Suprapubic skin (tissue), 4 donors: ENCODE measurements around the gene GALNT12. TPM values are rescaled to one million over a fixed set of nuclear protein-coding genes. Genes with fewer than 3 reads are reported as not detected.

Source experiments
- DNase-seq, 2 donors: peaks; one replicate each; pipeline ENCODE4 v3.0.0-alpha.2; 2019; ENCODE audit warnings: low spot score in 2 of 2
- H3K27ac ChIP-seq: fragments of 200-600 bp; sonication (generic); one replicate; pipeline ENCODE4 v1.5.1; 2019
- H3K27me3 ChIP-seq: fragments of 200-600 bp; sonication (generic); one replicate; pipeline ENCODE4 v1.5.1; 2019
- H3K36me3 ChIP-seq: fragments of 200-600 bp; sonication (generic); one replicate; pipeline ENCODE4 v1.5.1; 2019
- H3K4me1 ChIP-seq: fragments of 200-600 bp; sonication (generic); one replicate; pipeline ENCODE4 v1.5.1; 2019
- H3K4me3 ChIP-seq: fragments of 200-600 bp; sonication (generic); one replicate; pipeline ENCODE4 v1.5.1; 2019; ENCODE audit warnings: mild to moderate bottlenecking
- H3K9me3 ChIP-seq: fragments of 200-600 bp; sonication (generic); one replicate; pipeline ENCODE4 v1.5.1; 2019
- CTCF ChIP-seq, 2 donors: fragments of 200-600 bp in 1 of 2; fragments of 450-650 bp in 1 of 2; sonication (generic) in 1 of 2; IDR thresholded peaks; one replicate each; pipeline ENCODE4 v1.5.1; 2016 to 2019; ENCODE audit warnings: antibody characterized with exemption in 2 of 2, mild to moderate bottlenecking in 1 of 2, moderate library complexity in 1 of 2
- EP300 ChIP-seq: sonication (generic); formaldehyde crosslinking; IDR thresholded peaks from one replicate; pipeline ENCODE4 v1.6.1; 2017; ENCODE audit warnings: antibody characterized with exemption
- POLR2A ChIP-seq, 2 donors: fragments of 450-650 bp; IDR thresholded peaks; one replicate each; pipeline ENCODE4 v1.6.1; 2017; ENCODE audit warnings: antibody characterized with exemption in 2 of 2, mild to moderate bottlenecking in 2 of 2, moderate library complexity in 2 of 2
- POLR2AphosphoS5 ChIP-seq, 3 donors: sonication (generic); formaldehyde crosslinking; IDR thresholded peaks; one replicate each; pipeline ENCODE4 v1.6.1; 2017; ENCODE audit warnings: antibody characterized with exemption in 3 of 3
- WGBS: methylation state at CpG from one replicate; pipeline ENCODE4 v1.1.5; 2018; 5-methylcytosine and 5-hydroxymethylcytosine counted together
- total RNA-seq, 4 donors: library from RNA; depleted of rRNA; stranded (reverse); fragments of >200 nt; gene quantifications; one replicate each; pipeline ENCODE4 v1.1.0, GENCODE V29; 2016

The GALNT12 gene
- total RNA-seq, 4 donors from 2014 or later: 1.4 to 8.0 (median 5.5) TPM

GRCh38 chr9:98778251-98778650 lies 29.2 kb upstream of the GALNT12 start:
- H3K27ac ChIP-seq: no peak overlapping the region
- no peaks in the 10 kb centered on the region for H3K9me3 ChIP-seq
- H3K27me3 ChIP-seq: no peaks in the 10 kb centered on the region
- peaks cover 11% of the 10 kb centered on the region for H3K4me1 ChIP-seq
- H3K36me3 ChIP-seq: peaks cover 22% of the 10 kb centered on the region
- TF ChIP-seq CTCF (IDR thresholded peaks at IDR 0.05): no peak
- TF ChIP-seq POLR2A (IDR thresholded peaks at IDR 0.05): no peak
- no peak for TF ChIP-seq POLR2AphosphoS5 (IDR thresholded peaks at IDR 0.05)
- no peak for TF ChIP-seq EP300
- WGBS: 98% methylated on average over 8 of the region's 8 CpGs
- no peak for DNase-seq
- H3K4me3 ChIP-seq: no peak overlapping the region

DNA sequence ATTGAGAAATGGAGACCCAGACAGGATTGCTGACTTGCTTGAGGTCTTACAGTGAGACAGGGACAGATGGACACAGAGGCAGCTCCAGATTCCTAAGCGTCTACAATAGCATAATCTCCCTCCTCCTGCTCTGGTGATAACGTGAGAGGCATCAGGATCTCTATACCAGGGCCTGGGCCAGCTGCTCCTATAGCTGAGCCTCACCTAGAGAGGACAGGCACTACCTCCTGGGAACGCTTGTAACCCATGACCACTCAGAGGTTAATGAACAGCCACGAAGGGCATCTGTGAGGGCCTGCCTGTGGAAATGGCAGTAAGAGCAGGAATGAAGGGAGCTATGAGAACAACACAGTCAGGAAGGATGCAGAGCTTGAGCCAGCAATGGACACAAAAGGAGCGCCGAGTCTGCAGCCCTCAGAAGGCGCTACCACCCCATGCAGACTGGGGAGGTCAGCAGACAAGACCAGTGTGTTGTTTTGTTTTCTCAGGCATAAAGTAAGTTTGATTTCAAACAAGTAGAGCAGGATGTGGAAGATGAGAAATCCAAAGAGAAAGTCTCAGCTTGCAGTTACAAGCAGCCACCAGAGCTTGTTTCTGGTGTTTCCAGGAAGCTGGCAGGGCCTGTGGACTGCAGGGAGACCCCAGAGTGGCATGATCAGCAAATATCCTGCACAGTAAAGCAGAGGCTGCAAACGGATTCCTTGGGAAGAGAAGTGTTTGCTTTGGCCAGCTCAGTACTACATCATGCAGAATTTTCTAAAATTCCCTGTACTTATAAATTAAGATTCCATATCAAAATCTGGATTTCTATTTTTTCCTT lies 28.5 kb upstream of the GALNT12 start:
- H3K4me3 ChIP-seq: no peak overlapping the region
- no peak overlapping the region for H3K27ac ChIP-seq
- H3K36me3 ChIP-seq: peaks cover 15% of the 10 kb centered on the region
- no peaks in the 10 kb centered on the region for H3K27me3 ChIP-seq
- no peak for DNase-seq
- no peak for TF ChIP-seq POLR2AphosphoS5 (IDR thresholded peaks at IDR 0.05)
- TF ChIP-seq POLR2A (IDR thresholded peaks at IDR 0.05): no peak
- TF ChIP-seq CTCF (IDR thresholded peaks at IDR 0.05): no peak
- 86% methylated on average over 8 of the region's 8 CpGs for WGBS
- peaks cover 11% of the 10 kb centered on the region for H3K4me1 ChIP-seq
- no peaks in the 10 kb centered on the region for H3K9me3 ChIP-seq

- Histone ChIP-seq H3K27ac (no peak overlapping the region), H3K4me1 (peaks cover 13% of the 10 kb centered on the region), H3K9me3 (no peaks in the 10 kb centered on the region), H3K4me3 (no peak overlapping the region), H3K27me3 (no peaks in the 10 kb centered on the region), H3K36me3 (peaks cover 11% of the 10 kb centered on the region)
- no peak for DNase-seq
- TF ChIP-seq POLR2A (IDR thresholded peaks at IDR 0.05) (no peak), POLR2AphosphoS5 (IDR thresholded peaks at IDR 0.05) (no peak), EP300 (no peak), CTCF (IDR thresholded peaks at IDR 0.05) (no peak)
- 95% methylated on average over 5 of the region's 11 CpGs for WGBS
These were observed 27.3 kb upstream of the GALNT12 start for GRCh38 chr9:98780059-98780749.

DNA sequence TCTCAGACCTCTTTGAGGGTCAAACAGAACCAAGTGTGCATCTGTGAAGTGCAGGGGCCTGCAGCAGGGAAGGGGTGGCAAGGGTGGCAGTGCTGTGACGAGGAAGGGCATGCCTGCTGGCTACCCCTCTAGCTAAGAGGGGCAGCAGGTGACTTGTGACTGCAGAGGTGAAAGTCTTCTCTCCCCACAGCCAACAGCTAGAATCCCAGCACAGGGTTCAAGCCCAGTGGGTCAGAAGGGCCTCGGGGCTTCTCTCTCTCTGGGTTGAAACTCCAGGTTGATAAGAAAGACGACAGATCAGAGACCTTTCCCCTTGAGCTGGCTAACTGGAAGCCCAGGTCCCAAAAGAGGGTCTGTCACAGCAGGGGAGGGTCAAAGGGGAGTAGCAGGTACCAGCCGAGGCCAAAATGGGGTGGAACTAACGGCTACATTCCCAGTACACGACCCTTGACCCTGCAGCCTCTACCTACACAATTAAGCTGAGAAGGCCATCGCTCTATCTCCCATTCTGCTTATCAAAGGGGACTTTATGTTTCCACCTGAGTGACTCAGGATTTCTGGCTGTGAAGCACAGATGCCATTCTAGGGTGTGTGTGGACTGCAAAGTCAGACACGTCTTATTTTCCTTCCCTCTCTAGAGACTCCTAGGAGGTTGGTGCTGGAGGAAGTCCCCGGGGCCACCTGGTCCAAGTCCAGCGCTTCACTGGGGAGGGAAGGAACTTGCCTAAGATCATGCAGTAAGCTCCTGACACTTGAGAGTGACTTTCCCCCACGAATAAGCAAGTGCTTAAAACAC lies 25.7 kb upstream of the GALNT12 start:
- peaks cover 17% of the 10 kb centered on the region for H3K4me1 ChIP-seq
- H3K9me3 ChIP-seq: no peaks in the 10 kb centered on the region
- no peak overlapping the region for H3K27ac ChIP-seq
- H3K4me3 ChIP-seq: no peak overlapping the region
- H3K27me3 ChIP-seq: no peaks in the 10 kb centered on the region
- no peak for DNase-seq
- peaks cover 11% of the 10 kb centered on the region for H3K36me3 ChIP-seq
- no peak for TF ChIP-seq POLR2AphosphoS5 (IDR thresholded peaks at IDR 0.05)
- TF ChIP-seq POLR2A (IDR thresholded peaks at IDR 0.05): no peak
- TF ChIP-seq EP300: no peak
- TF ChIP-seq CTCF (IDR thresholded peaks at IDR 0.05): no peak
- whole genome bisulfite sequencing: 40% methylated on average over 7 of the region's 11 CpGs
